HK-2 (cell line): ENCODE measurements around the gene RNF213.
"Not testable (repeated sequence)": the region's sequence is repeated elsewhere in the genome, so short reads cannot be mapped to it uniquely, and the experiment has no call there.

ENCODE experiments used
- DNase-seq: peaks from one replicate; pipeline ENCODE4 v3.0.0-alpha.2; 2018; ENCODE audit not compliant: unreplicated experiment

RNF213 gene

DNA sequence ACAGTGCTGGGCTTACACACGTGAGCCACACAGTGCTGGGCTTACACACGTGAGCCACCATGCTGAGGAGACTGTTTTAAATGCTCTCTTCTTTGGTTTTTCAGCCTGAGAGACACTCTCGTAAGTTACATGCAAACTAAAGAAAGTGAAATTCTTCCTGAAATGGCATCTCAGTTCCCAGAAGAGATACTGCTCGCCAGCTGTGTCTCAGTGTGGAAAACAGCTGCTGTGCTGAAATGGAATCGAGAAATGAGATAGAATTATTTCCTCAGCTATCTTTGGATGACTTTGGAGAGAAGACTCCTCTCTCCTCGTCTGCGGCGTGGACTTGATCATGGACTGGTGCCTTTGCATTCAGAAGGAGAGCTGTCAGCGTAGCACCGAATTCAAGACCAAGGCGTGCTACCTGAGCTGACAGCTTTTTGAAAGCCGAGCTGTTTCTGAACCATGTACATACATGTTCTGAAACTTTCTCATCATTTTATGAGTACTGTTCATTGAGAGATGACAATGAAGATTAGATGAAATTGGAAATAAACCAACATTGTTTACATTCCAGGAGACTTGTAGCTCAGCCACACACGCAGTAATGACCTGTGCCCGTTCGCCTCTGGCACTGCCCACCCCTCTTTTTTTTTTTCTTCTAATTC, 132.7 kb downstream of the RNF213 start:
- no peak for DNase-seq

DNA sequence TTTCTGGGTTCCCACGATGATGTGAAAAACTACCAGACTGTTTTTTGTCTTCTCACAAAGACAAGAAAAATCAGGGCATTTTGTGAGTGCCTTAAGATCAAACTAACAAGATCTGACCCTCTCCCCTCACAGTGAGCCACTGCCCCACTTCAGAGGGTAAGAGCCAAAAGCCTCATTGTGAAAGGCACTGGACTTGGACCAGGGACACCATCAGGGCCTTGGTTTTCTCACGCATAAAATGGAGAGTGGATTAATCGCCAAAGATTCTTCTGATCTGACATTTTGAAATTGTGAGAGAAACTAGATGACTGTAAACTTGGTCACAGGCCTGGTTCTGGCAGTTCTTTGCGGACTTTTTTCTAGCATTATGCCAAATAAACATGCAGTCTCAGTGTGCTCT, 133.3 kb downstream of the RNF213 start:
- DNase-seq = no peak

DNA sequence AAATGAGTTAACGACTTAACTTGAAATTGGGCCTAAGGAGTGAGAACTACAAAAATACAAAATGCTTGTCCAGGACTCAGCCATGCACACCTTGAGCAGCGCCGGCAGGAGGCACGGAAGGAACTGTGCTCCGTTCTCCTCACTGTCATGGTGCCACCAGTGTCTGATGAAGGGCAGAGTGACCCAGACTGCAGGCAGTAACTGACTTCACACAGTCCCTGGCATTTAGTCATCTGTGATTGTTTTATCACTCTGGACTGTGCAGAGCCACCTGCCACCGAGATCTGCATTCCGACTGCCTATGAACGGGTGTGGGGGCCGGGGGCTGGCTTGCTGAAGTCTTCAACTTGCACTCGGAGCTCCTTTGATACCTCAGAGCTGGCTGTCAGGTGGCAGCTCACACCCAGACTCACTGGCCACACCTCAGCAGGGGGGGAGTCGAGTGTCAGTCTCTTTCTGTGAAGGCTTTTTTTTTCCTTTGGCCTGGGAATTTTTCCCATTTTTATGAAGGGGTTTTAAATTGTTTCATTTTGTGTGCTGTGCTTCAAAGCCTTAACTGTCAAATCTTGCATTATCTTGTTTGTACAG, 134.1 kb downstream of the RNF213 start:
- DNase-seq = no peak

DNA sequence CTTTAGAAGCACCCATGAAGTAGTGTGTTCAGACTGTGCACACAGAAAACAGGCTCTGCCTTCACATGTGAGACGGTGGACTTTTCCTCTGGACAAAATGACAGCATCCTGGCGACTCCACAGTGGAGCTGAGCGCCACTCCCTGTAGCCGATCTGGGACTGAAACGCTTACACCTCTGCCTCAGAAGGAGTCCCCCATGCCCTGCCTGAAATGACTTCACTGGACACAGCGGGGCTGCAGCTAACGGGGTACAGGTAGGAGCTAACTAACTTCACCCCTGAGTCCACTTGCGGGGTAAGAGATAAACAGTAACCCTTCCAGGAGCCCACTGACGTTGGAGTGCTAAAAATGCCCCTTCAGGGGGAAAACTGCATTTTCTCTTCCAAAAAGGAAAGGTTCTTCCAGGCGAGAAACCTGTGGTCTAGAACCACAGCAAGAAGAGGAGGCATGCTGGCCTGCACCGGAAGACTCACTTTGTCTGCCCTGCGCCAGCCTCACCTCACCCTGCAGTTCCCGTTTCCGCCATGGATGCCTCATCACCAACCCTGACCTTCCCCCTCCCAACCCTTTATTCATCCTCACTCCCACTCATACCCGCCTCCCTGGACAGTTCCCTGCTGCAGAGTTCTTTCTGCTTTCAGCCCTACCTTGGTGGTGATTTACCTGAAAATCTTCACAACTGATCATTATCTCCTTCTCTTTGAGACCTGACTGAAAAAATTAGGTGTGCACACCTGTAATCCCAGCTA, 134.9 kb downstream of the RNF213 start:
- DNase-seq = no peak

DNA sequence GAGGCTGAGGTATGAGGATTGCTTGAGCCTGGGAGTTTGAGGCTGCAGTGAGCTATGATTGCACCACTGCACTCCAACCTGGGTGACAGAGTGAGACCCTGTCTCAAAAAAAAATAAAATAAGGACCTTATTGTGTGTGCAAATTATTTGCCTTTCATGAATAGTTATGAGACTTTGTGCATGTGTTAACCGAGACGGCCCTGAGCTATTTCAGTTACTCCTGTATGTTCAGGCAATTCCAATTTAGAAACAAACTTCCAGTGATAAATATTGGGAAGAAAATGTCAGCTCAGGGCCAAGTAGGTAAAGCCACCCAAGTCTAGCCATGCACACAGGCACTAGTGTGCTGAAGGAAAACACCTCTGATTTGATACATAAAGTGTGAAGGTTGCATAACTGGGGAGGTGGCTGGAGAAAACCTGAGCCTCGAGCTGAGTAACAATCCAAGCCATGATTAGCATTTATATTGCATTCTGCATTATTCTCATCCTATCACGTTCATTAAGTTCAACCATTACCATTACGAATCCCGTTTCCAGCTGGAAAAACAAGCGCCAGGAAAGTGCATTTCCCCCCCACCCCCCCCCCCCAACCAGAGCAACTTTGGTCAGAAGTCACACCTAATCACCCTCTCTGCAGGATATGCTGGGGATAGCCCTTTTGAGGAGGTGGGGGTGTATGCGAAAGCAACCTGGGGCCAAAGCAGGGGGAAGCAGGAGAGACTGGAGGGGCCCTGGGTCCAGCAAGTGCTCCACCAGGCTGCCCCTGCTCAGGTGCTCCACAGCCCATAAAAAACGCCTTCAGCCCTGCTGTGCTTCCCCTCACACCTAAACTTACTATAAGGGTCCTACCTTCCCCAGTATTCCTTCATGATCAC, 135.7 kb downstream of the RNF213 start:
- DNase-seq = no peak

DNA sequence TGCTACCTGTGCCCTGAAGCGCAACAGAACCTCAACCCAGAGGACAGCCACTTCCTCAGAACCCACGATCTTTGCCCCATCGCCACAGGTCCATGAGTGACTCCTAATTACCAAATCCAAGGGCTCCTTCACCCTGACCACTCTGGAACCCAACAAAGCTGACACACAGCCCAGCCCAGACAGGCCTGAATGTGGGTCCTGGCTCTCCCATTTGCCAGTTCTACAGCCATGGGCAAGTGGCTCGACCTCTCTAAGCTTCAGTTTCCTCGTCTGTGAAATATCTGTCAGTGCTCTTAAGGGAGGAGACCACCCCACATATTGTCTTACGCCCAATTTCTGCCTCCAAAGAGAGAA, 136.4 kb downstream of the RNF213 start:
- DNase-seq = no peak

DNA sequence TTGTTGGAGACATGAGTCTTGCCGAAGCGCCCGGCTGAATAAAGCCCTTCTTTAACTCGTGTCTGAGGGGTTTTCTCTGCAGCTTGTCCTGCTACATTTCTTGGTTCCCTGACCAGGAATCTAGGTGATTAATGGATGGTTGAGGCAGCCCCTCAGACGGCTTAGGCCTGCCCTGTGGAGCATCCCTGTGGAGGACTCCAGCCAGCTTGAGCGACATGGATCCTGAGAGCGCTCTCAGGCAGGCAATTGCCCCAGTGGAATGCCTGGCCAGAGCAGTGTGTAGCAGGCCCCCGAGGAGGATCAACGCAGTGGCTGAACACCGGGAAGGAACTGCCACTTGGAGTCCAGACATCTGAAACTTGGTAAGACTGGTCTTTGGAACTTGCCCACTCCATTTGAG, 137.0 kb downstream of the RNF213 start:
- DNase-seq = no peak

DNA sequence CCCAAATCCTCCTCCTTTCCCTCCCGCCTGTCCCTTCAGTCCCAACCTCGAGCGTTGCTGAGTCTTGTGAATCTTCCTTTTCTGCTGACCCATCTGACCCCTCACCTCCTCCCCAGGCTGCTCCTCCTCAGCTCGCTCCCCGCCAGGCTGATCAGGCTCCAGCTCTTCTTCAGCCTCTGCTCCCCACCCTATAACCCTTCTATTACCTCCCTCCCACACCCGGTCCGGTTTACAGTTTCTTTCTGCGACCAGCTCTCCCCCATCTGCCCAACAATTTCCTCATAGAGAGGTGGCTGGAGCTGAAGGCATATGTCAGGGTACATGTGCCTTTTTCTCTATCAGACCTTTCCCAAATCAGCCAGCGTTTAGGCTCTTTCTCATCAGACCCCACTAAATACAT, 140.4 kb downstream of the RNF213 start:
- DNase-seq = not testable (repeated sequence)

DNA sequence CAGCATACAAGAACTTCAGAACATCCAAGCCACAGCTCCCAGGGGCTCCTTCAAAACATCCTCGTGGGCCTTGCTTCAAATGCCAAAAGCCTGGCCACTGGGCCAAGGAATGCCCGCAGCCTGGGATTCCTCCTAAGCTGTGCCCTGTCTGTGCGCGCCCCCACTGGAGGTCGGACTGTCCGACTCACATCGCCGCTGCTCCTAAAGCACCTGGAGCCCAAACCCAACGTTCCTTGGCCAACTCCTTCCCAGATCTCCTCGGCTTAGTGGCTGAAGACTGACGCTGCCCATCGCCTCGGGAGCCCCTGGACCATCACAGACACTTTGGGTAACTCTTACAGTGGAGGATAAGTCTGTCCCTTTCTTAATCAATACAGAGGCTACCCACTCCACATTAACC, 141.4 kb downstream of the RNF213 start:
- not testable (repeated sequence) for DNase-seq

DNA sequence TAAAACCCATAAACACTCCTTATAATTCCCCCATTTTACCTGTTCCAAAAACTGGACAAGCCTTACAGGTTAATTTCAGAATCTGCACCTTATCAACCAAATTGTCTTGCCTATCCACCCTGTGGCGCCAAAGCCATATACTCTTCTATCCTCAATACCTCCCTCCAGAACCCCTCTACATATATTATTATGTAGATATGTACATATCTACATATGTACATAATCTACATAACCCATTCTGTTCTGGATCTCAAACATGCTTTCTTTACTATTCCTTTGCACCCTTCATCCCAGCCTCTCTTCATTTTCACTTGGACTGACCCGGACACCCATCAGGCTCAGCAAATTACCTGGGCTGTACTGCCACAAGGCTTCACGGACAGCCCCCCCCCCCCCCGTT, 142.3 kb downstream of the RNF213 start:
- no peak for DNase-seq

DNA sequence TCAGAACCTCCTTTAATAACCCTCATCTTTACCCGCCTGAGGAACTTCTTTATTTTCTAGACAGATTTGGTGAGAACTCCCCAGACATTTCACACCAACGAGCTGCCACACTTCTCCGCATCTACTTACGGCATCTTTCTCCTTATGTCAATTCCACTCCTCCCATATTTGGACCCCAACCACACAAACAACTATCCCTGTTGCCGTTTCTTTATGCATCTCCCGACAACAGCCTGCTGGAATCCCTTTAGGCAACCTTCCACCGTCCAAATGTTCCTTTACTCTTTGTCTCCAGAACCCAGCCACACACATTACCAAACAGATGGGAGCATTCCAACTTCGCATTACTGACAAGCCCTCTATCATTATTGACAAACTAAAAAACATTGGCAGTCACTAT, 145.5 kb downstream of the RNF213 start:
- DNase-seq = no peak

DNA sequence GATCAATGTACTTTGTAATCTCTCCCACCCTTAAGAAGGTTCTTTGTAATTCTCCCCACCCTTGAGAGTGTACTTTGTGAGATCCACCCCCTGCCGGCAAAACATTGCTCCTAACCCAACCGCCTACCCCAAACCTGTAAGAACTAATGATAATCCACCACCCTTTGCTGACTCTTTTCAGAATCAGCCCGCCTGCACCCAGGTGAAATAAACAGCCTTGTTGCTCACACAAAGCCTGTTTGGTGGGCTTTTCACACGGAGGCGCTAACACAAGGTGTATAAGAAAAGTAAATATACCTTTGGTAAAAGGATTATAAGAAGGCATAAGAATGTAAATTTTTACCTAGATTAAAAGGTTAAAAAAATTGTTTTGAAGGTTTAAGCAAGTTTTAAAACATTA, 147.3 kb downstream of the RNF213 start:
- not testable (repeated sequence) for DNase-seq

DNA sequence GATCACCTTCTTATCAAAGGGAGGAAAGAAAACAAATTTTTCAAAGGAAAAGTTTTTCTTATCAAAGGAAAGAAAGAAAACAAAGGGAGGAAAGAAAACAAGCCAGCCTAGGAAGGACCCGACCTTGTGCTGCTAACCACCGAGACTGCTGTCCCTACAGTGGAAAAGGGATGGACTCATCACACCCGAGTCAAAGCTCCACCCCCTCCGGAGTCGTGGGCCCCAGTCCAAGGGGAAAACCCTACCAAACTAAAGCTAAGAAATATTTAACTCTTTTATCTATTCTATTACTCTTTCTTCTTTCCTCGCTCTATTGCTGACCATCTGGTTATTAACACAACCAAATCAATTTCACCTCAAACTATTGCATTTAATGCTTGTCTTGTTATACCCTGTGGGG, 148.2 kb downstream of the RNF213 start:
- DNase-seq = peak; percentile 30

DNA sequence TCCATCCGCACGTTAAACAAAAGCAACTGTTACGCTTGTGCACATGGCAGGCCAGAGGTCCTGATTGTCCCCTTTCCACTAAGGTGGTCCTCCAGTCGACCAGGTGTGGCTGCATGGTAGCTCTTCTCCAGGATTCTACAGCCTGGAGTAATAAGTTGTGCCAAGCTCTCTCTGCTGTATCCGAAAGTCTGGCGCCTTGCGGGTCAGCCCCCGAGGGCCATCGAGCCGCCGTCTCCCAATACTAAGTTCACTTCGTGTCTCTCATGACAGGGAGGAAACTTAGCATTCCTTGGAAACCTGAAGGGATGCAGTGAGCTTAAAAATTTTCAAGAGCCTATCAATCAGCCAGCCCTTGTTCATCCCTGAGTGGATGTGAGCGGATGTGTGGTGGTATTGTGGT, 149.0 kb downstream of the RNF213 start:
- no peak for DNase-seq

DNA sequence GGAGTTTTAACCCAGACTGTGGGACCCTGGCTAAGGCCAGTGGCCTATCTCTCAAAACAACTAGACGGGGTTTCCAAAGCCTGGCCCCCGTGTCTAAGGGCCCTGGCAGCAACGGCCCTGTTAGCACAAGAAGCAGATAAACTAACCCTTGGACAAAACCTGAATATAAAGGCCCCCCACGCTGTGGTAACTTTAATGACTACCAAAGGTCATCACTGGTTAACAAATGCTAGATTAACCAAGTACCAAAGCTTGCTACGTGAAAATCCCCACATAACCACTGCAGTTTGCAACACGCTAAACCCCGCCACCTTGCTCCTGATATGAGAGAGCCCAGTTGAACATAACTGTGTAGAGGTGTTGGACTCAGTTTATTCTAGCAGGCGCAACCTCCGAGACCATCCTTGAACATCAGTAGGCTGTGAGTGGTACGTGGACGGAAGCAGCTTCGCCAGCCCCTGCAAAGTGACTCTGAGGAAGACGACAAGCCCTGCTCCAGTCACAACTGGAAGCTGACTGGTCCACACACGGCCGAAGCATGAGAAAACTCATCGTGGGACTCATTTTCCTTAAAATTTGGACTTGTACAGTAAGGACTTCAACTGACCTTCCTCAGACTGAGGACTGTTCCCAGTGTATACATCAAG, 149.9 kb downstream of the RNF213 start:
- DNase-seq = not testable (repeated sequence)

DNA sequence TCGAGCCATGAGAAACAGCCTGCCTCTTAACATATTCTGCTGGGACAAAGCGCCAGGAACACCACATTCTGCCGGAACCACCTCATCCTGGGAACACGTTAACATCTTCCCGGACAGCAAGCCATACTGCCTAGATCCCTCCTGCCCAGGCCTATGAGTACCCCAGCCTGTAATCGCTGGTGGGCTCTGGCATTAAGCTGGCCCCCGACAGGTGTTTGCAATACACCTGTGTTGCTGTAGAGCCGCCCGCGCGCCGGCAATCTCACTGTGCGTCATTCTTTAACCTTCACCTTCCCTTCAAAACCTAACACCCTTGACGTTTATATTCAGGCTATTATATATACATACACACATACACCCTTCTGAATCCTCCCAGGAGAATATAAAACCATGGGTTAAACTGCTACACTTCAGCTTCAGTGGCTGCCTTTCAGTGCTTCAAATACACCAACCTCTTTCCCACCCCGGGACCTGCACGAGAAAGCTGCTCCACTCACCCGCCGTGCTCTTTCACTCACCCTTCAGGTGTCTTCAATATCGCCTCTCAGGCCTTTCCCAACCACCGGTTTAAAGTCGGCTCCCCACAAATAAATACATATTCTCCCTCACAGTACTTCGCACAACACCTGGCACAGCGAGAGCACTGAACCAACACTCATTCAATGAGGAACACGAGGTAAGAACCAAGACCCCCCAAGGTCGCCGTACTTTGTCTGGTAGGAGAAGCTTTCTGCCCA, 153.3 kb downstream of the RNF213 start:
- no peak for DNase-seq

DNA sequence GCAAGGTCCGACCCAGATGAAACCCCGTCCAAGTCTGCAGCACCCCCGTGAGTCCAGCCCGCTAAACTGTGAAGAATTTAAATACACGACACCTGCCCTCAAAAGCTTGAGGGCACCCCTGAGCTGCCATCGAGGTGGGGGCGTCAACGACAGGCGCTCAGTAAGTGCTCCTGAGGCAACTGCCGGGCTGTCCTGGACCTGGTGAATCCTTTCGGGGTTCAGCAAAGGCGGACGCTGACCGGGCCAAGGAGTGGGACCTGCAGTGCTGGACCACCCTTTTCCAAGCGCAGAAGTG, 153.8 kb downstream of the RNF213 start:
- DNase-seq = peak; percentile 31

DNA sequence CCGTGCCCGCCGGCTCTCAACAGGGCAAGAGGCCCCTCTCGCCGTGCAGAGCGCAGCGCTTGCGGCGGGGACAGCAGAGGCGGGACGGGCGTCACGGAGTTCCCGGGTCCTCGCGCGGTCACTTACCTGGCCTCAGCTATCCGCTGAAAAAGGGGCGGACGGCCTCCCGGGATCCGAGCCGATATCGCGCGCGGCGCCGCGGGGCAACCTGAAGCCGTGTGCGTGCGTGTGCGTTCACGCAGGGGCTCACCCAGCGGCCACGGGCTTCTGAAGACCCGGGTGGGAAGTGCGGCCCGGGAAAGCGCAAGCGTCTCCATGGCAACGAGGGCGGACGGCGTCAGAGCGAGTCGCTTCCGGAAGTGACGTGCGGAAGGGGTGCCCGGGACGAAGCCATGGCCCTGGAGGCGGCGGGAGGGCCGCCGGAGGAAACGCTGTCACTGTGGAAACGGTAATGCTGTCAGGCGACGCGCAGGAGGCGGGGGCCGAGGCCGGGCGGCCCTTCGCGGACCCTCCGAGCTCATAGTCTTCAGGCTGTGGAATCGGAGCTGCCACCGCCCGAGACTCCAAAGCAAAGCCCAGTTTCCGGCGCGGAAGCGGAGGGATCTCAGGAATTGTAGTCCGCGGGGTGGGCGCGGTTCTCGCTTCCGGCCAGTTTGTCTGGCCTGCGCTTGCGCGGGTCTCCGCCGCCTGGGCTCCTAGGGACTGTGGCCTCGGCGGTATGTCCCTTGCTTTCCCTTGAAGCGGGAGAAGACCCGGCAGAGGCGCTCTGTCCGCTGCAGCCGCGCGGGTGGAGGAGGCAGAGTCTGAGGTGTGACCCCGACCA, 154.4 kb downstream of the RNF213 start, which contains the start of gene ENDOV:
Gene ENDOV (plus strand): TSS at position 365 of the 823 bp plus-strand sequence. CDS start 28 bp downstream, at position 393.
- peak; percentile 92 for DNase-seq

DNA sequence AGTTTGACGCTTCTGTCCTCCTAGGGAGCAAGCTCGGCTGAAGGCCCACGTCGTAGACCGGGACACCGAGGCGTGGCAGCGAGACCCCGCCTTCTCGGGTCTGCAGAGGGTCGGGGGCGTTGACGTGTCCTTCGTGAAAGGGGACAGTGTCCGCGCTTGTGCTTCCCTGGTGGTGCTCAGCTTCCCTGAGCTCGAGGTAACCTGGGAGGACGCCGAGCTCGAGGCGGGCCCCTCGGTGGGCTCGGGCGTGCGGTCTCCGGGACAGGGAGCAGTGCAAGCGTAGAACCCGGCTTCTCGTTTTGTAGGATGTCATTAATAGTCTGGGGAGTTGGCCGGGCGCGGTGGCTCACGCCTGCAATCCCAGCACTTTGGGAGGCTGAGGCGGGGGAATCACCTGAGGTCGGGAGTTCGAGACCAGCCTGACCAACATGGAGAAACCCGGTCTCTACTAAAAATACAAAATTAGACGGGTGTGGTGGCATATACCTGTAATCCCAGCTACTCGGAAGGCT, 155.0 kb downstream of the RNF213 start:
- DNase-seq = no peak
